Trophoblast cell (in vitro differentiated cells and primary cell): Measurements from ENCODE around the gene COX20.

Experiments
- DNase-seq, 2 donors: peaks; one replicate each; pipeline ENCODE4 v3.0.0-alpha.2; 2016
- H2AFZ ChIP-seq: 2 replicates; pipeline ENCODE4 v1.6.1; 2013; ENCODE audit warnings: low read length, moderate library complexity, mild to moderate bottlenecking; ENCODE audit not compliant: insufficient read depth, poor library complexity
- H2AK5ac ChIP-seq: 2 replicates; pipeline ENCODE4 v1.6.1; 2013; ENCODE audit warnings: mild to moderate bottlenecking, low read length
- H2BK120ac ChIP-seq: 2 replicates; pipeline ENCODE4 v1.6.1; 2013; ENCODE audit warnings: low read length, mild to moderate bottlenecking, moderate library complexity; ENCODE audit not compliant: insufficient read depth, poor library complexity
- H2BK12ac ChIP-seq: 2 replicates; pipeline ENCODE4 v1.6.1; 2013; ENCODE audit warnings: mild to moderate bottlenecking, low read length, moderate library complexity
- H2BK5ac ChIP-seq: 2 replicates; pipeline ENCODE4 v1.6.1; 2013; ENCODE audit warnings: low read length, low read depth, moderate library complexity, mild to moderate bottlenecking; ENCODE audit not compliant: poor library complexity
- H3K14ac ChIP-seq: 2 replicates; pipeline ENCODE4 v1.6.1; 2013; ENCODE audit warnings: mild to moderate bottlenecking, low read length
- H3K18ac ChIP-seq: 2 replicates; pipeline ENCODE4 v1.6.1; 2013; ENCODE audit warnings: mild to moderate bottlenecking, low read length
- H3K23ac ChIP-seq: 2 replicates; pipeline ENCODE4 v1.6.1; 2013; ENCODE audit warnings: low read length
- H3K27ac ChIP-seq: 2 replicates; pipeline ENCODE4 v1.5.1; 2013; ENCODE audit warnings: low read depth, mild to moderate bottlenecking, inconsistent platforms, low read length, moderate library complexity
- H3K27me3 ChIP-seq: 2 replicates; pipeline ENCODE4 v1.6.1; 2013; ENCODE audit warnings: inconsistent platforms, mild to moderate bottlenecking, low read length, moderate library complexity; ENCODE audit not compliant: insufficient read depth
- H3K36me3 ChIP-seq, 2 experiments: 1 replicate in 1 of 2; 2 replicates in 1 of 2; pipeline ENCODE4 v1.6.1; 2013; ENCODE audit warnings: low read length in 2 of 2, mild to moderate bottlenecking in 2 of 2, moderate library complexity in 1 of 2; ENCODE audit not compliant: insufficient read depth in 2 of 2, control insufficient read depth in 1 of 2
- H3K4ac ChIP-seq: 2 replicates; pipeline ENCODE4 v1.6.1; 2013; ENCODE audit warnings: low read depth, mild to moderate bottlenecking, low read length, moderate library complexity
- H3K4me1 ChIP-seq, 2 experiments: 1 replicate in 1 of 2; 2 replicates in 1 of 2; pipeline ENCODE4 v1.6.1; 2013; ENCODE audit warnings: low read length in 2 of 2, mild to moderate bottlenecking in 2 of 2, moderate library complexity in 1 of 2; ENCODE audit not compliant: insufficient read depth in 2 of 2, control insufficient read depth in 1 of 2
- H3K4me2 ChIP-seq: 2 replicates; pipeline ENCODE4 v1.6.1; 2013; ENCODE audit warnings: inconsistent platforms, mild to moderate bottlenecking, low read length, moderate library complexity
- H3K4me3 ChIP-seq: 2 replicates; pipeline ENCODE4 v1.5.1; 2013; ENCODE audit warnings: mild to moderate bottlenecking, low read depth, low read length, inconsistent platforms
- H3K79me1 ChIP-seq: one replicate; pipeline ENCODE4 v1.6.1; 2013; ENCODE audit warnings: low read length
- H3K79me2 ChIP-seq: 2 replicates; pipeline ENCODE4 v1.6.1; 2013; ENCODE audit warnings: low read length, mild to moderate bottlenecking; ENCODE audit not compliant: control insufficient read depth, insufficient read depth, poor library complexity
- H3K9ac ChIP-seq: 2 replicates; pipeline ENCODE4 v1.6.1; 2013; ENCODE audit warnings: mild to moderate bottlenecking, low read length
- H3K9me3 ChIP-seq: 2 replicates; pipeline ENCODE4 v1.6.1; 2013; ENCODE audit warnings: low read depth, mild to moderate bottlenecking, control low read depth, inconsistent platforms, low read length; ENCODE audit not compliant: insufficient read depth
- H4K12ac ChIP-seq: 2 replicates; pipeline ENCODE4 v1.6.1; 2013; ENCODE audit warnings: low read depth, mild to moderate bottlenecking, low read length, moderate library complexity
- H4K8ac ChIP-seq: 2 replicates; pipeline ENCODE4 v1.6.1; 2013; ENCODE audit warnings: low read depth, mild to moderate bottlenecking, low read length, moderate library complexity
- H4K91ac ChIP-seq: one replicate; pipeline ENCODE4 v1.6.1; 2013; ENCODE audit warnings: low read depth, mild to moderate bottlenecking, low read length, moderate library complexity
- WGBS: extraction: QIAGEN DNeasy Blood & Tissue Kit; methylation state at CpG from one replicate; pipeline ENCODE4 v1.1.7; 2013; ENCODE audit warnings: missing lambda C conversion rate; ENCODE audit not compliant: insufficient read length, insufficient coverage; ENCODE audit errors: extremely low coverage; 5-methylcytosine and 5-hydroxymethylcytosine counted together

COX20 gene

DNA sequence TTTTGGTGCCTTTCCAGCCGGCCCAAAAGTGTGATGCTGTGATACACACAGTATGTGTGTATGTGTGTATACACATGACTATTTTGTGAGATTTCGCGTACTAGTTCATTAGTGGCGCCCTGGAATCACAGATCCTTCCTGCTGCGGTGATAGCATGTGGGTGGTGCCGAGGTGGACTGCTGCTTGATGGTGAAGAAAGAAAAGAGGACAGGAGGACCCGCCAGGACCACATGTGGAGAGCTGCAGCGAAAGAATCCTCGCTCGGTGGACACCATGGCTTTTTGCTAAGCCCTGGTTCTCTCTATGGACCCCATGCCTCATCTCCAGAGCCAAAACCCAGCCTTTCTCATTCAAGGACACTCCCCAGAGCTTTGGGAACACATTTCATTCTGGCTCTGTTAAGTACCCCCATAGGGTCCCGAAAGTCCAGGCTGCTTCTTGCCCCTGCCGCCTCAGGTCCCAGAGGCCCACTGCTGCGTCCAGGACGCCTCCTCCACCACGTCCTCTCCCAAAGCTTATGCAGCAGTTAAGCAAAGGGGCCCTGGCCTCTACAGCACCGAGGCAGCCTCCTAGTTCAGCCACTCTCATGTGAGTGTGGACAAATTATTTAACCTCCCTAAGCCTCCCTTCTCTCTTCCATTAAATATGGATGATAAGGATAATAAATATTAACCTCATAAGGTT is 32.8 kb upstream of the COX20 start:
- Histone ChIP-seq H3K4me2 (no peak overlapping the region), H3K4me1 (no peaks in the 10 kb centered on the region), H3K79me2 (no peaks in the 10 kb centered on the region), H2BK5ac (no peak overlapping the region), H3K4ac (no peak overlapping the region), H3K14ac (no peak overlapping the region), H3K27me3 (no peaks in the 10 kb centered on the region), H3K27ac (no peak overlapping the region), H3K4me3 (no peak overlapping the region), H3K9me3 (no peaks in the 10 kb centered on the region), H2BK12ac (no peak overlapping the region), H3K23ac (no peak overlapping the region), H3K18ac (no peak overlapping the region), H3K9ac (no peak overlapping the region), H2AK5ac (no peak overlapping the region), H2BK120ac (no peak overlapping the region), H4K8ac (no peak overlapping the region), H4K12ac (no peak overlapping the region), H3K36me3 (no peaks in the 10 kb centered on the region), H2AFZ (no peak overlapping the region), H3K79me1 (no peaks in the 10 kb centered on the region), H4K91ac (no peak overlapping the region)
- no CpG with 5 or more reads among the region's 16 CpGs for WGBS
- DNase-seq, result no peak

DNA sequence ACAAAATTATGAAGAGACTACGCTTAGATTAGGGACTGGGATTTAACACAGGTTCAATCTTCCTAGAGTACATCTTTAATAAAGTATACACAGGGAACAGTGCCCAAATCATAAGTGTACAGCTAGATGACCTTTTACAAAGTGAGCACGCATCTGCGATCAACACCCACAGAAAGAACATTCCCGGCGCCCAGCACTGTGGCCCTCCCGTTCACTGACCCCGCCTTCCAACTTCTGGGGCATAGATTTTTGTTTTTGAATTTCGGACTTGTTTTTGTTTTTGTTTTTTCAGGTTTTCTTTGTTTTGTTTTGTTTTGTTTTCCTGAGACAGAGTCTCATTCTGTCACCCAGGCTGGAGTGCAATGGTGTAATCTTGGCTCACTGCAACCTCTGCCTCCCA is 30.6 kb upstream of the COX20 start:
- Histone ChIP-seq H3K4me2 (no peak overlapping the region), H3K9ac (no peak overlapping the region), H3K27me3 (no peaks in the 10 kb centered on the region), H3K14ac (no peak overlapping the region), H3K79me1 (no peaks in the 10 kb centered on the region), H3K4me3 (no peak overlapping the region), H3K27ac (no peak overlapping the region), H3K79me2 (no peaks in the 10 kb centered on the region), H2AFZ (no peak overlapping the region), H3K36me3 (no peaks in the 10 kb centered on the region), H4K91ac (no peak overlapping the region), H3K23ac (no peak overlapping the region), H2AK5ac (no peak overlapping the region), H2BK12ac (no peak overlapping the region), H3K9me3 (no peaks in the 10 kb centered on the region), H3K4ac (no peak overlapping the region), H2BK5ac (no peak overlapping the region), H4K8ac (no peak overlapping the region), H3K4me1 (no peaks in the 10 kb centered on the region), H4K12ac (no peak overlapping the region), H2BK120ac (no peak overlapping the region), H3K18ac (no peak overlapping the region)
- DNase-seq, result no peak
- no CpG with 5 or more reads among the region's 8 CpGs for WGBS

- H2BK5ac ChIP-seq, result no peak overlapping the region
- no peak overlapping the region for H3K14ac ChIP-seq
- no peak overlapping the region for H2BK120ac ChIP-seq
- no peak overlapping the region for H3K23ac ChIP-seq
- H4K8ac ChIP-seq, result no peak overlapping the region
- H3K79me2 ChIP-seq, result no peaks in the 10 kb centered on the region
- H3K27ac ChIP-seq, result no peak overlapping the region
- H2BK12ac ChIP-seq, result no peak overlapping the region
- no peaks in the 10 kb centered on the region for H3K27me3 ChIP-seq
- H3K4me3 ChIP-seq, result no peak overlapping the region
- no peaks in the 10 kb centered on the region for H3K4me1 ChIP-seq
- no peak overlapping the region for H4K12ac ChIP-seq
- H3K4me2 ChIP-seq, result no peak overlapping the region
- H3K9me3 ChIP-seq, result no peaks in the 10 kb centered on the region
- no peak overlapping the region for H3K4ac ChIP-seq
- H3K9ac ChIP-seq, result no peak overlapping the region
- H2AK5ac ChIP-seq, result no peak overlapping the region
- H3K18ac ChIP-seq, result no peak overlapping the region
- DNase-seq, result no peak
- H3K36me3 ChIP-seq, result no peaks in the 10 kb centered on the region
- H4K91ac ChIP-seq, result no peak overlapping the region
- no peak overlapping the region for H2AFZ ChIP-seq
- H3K79me1 ChIP-seq, result no peaks in the 10 kb centered on the region
These were observed 28.3 kb upstream of the COX20 start for GRCh38 chr1:244807138-244807537.

DNA sequence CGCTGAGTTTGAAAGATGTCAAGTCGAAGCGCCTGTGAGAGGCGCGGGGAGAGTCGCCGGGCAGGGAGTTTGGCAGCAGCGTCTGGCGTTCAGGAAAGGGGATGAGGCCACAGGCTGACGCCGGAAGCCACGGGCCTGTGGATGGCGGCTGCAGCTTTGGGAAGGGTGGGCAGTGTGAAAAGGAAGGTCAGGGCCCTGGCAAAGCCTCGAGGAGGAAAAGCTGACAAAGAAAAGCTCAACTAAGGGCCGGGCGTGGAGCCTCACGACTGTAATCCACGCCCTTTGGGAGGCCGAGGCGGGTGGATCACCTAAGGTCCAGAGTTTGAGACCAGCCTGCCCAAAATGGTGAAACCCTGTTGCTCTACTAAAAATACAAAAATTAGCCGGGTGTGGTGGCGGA is 25.2 kb upstream of the COX20 start:
- H3K27ac ChIP-seq, result no peak overlapping the region
- H3K9ac ChIP-seq, result no peak overlapping the region
- no peak overlapping the region for H2AFZ ChIP-seq
- no peak overlapping the region for H3K4me2 ChIP-seq
- no peak overlapping the region for H3K23ac ChIP-seq
- H3K4me3 ChIP-seq, result no peak overlapping the region
- no peaks in the 10 kb centered on the region for H3K36me3 ChIP-seq
- no peak overlapping the region for H3K14ac ChIP-seq
- H3K18ac ChIP-seq, result no peak overlapping the region
- H4K12ac ChIP-seq, result no peak overlapping the region
- H3K4ac ChIP-seq, result no peak overlapping the region
- no peak overlapping the region for H4K91ac ChIP-seq
- H2BK120ac ChIP-seq, result no peak overlapping the region
- no peak overlapping the region for H4K8ac ChIP-seq
- H3K79me1 ChIP-seq, result no peaks in the 10 kb centered on the region
- H2BK12ac ChIP-seq, result no peak overlapping the region
- H3K4me1 ChIP-seq, result no peaks in the 10 kb centered on the region
- no peak overlapping the region for H2BK5ac ChIP-seq
- H2AK5ac ChIP-seq, result no peak overlapping the region
- no peaks in the 10 kb centered on the region for H3K79me2 ChIP-seq
- DNase-seq, result no peak
- no peaks in the 10 kb centered on the region for H3K27me3 ChIP-seq
- H3K9me3 ChIP-seq, result no peaks in the 10 kb centered on the region
- WGBS, result no CpG with 5 or more reads among the region's 22 CpGs
